GM12874 (cell line): ENCODE results near the gene IFITM5.

Source experiments
- TF ChIP-seq, protein P1 (sequence below): IDR thresholded peaks from 2 replicates; pipeline ENCODE4 v1.5.1; 2011; ENCODE audit warnings: low read depth, mild to moderate bottlenecking, control low read depth, low read length, moderate library complexity; ENCODE audit not compliant: insufficient read depth

IFITM5 gene

GRCh38 chr11:266676-267439 lies 32.5 kb downstream of the IFITM5 start:
- TF ChIP-seq, protein P1, sequence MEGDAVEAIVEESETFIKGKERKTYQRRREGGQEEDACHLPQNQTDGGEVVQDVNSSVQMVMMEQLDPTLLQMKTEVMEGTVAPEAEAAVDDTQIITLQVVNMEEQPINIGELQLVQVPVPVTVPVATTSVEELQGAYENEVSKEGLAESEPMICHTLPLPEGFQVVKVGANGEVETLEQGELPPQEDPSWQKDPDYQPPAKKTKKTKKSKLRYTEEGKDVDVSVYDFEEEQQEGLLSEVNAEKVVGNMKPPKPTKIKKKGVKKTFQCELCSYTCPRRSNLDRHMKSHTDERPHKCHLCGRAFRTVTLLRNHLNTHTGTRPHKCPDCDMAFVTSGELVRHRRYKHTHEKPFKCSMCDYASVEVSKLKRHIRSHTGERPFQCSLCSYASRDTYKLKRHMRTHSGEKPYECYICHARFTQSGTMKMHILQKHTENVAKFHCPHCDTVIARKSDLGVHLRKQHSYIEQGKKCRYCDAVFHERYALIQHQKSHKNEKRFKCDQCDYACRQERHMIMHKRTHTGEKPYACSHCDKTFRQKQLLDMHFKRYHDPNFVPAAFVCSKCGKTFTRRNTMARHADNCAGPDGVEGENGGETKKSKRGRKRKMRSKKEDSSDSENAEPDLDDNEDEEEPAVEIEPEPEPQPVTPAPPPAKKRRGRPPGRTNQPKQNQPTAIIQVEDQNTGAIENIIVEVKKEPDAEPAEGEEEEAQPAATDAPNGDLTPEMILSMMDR = no peak

- TF ChIP-seq, protein P1 = no peak
These were observed 37.7 kb downstream of the IFITM5 start for GRCh38 chr11:261624-262023.

DNA sequence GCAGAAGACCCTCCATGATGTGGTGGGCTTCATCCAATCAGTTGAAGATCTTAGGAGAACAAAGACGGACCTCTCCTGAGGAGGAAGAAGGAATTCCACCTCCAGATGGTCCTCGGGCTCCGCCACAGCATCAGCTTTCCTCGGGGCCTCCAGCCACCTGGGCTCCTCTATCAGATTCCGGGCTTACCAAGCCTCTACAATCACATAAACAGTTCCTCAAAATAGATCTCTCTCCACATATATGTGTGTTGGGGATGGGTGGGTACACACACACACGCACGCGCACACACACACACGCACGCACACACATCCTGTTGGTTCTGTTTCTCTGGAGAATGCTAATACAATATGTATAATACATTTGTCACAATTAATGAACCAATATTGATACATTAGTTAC lies 39.9 kb downstream of the IFITM5 start:
- TF ChIP-seq, protein P1 = no peak

GRCh38 chr11:257766-258493 lies 41.4 kb downstream of the IFITM5 start:
- TF ChIP-seq, protein P1 = peak; percentile 49

DNA sequence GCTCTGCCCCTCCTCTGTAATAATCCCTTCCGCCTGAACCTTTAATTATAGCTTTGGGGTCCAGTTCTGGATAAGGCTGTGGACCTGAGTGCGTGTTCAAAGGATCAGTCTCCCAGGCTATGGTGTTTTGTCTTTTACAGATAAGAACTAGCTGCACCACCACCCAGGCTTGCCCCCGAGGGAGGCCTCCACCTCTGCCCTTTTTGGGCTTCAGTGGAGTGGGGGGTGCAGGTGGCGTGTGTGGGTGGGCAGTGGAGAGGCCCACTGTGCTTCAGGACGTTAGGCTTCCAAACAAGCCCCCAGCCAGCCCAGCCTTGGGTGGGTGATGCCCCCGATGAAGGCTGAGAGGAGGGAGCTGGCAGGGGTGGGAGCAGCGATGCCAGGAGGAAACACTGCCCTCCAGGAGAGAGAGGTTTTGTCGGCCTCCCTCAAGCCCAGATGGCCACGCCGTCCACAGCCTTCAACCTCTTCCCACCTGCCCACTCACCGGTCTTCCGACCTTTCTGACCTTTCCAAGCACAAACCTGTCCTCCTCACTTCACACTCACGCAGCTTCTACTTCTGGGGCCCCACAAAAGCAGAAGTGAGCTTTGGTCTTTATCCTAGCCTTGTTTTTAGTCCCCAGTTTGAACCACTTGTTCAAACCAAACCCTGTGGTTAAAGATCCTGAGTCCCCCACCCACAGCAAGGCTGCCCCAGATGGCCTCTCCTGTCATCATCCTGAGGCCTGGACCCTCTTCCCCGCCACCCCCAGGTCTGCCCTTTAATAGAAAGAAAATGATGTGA lies 42.2 kb downstream of the IFITM5 start:
- TF ChIP-seq, protein P1 = no peak

GRCh38 chr11:255816-256215 lies 43.5 kb downstream of the IFITM5 start:
- TF ChIP-seq, protein P1 = no peak

DNA sequence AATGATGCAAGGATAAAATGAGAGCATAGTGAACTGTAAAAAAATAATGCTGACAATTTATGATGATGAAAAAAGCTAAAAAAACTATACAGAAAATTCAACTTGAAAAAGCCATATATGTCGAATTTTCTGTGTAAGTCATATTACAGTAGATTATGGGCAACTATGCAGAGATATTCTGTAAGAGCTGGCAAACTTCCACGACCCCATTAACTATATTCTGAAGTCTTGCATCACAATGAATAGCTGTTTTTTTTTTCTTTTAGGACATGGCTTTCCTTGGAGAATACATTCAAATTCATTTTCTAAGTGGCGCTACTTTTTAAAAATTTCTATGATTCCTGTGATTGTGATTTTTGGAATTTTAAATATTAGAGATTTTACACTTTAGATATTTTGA lies 44.1 kb downstream of the IFITM5 start:
- TF ChIP-seq, protein P1 = no peak
